ENCODE results near the gene PDE3A. TPM values are rescaled to one million over a fixed set of nuclear protein-coding genes. Genes with fewer than 3 reads are reported as not detected.

Gene PDE3A
- total RNA-seq, 3 donors from 2014 or later: 7.0 to 11.5 (median 9.4) TPM

DNA sequence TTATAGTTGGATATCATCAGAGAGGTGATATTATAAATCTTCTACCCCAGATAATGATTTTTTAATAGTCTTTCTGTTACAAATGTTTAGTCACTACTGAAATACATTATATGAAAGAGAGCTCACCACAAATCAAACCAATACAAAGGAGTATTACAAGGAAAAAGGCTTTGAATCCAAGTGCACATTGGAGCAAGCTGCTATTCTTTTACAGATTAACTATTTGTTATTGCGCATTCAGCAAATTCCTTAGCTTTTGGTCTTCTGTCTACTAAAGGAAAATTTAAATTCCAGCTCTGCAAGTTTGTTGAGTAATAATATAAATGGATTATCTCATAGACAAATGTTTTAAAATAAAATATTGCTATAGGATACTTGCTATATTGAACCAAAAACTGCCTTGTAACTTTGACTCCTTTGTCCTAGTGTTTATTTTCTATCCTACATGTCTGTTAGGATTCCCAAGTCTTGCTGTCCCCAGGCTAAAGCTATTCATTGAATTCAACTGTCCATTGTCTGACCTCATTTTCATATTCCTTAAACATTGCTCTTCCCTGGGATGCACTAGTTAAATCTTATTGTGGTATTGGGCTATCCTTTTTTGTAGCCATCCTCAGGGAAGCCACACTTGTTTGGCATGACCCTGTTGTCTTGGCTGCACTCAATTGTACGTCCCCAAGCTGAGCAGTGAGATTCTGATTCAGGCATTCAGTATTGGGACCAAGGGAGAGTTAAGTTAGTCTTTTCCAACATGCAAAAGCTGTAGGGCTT lies 41.5 kb downstream of the PDE3A start:
- Histone ChIP-seq H3K9me3 (no peaks in the 10 kb centered on the region), H3K36me3 (no peaks in the 10 kb centered on the region), H3K27me3 (no peaks in the 10 kb centered on the region), H3K4me1 (no peaks in the 10 kb centered on the region), H3K4me3 (no peak overlapping the region), H3K27ac (no peak overlapping the region)
- intact Hi-C loops (cut with DNase I; ENCODE audit: low total_unique reads): no loop called here
- TF ChIP-seq POLR2AphosphoS5 (IDR thresholded peaks at IDR 0.05) (no peak), POLR2A (IDR thresholded peaks at IDR 0.05) (no peak)
- TF ChIP-seq, protein P1, sequence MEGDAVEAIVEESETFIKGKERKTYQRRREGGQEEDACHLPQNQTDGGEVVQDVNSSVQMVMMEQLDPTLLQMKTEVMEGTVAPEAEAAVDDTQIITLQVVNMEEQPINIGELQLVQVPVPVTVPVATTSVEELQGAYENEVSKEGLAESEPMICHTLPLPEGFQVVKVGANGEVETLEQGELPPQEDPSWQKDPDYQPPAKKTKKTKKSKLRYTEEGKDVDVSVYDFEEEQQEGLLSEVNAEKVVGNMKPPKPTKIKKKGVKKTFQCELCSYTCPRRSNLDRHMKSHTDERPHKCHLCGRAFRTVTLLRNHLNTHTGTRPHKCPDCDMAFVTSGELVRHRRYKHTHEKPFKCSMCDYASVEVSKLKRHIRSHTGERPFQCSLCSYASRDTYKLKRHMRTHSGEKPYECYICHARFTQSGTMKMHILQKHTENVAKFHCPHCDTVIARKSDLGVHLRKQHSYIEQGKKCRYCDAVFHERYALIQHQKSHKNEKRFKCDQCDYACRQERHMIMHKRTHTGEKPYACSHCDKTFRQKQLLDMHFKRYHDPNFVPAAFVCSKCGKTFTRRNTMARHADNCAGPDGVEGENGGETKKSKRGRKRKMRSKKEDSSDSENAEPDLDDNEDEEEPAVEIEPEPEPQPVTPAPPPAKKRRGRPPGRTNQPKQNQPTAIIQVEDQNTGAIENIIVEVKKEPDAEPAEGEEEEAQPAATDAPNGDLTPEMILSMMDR (IDR thresholded peaks at IDR 0.05): no peak
- DNase-seq (ENCODE audit: low spot score in 2 of 2): no peak

DNA sequence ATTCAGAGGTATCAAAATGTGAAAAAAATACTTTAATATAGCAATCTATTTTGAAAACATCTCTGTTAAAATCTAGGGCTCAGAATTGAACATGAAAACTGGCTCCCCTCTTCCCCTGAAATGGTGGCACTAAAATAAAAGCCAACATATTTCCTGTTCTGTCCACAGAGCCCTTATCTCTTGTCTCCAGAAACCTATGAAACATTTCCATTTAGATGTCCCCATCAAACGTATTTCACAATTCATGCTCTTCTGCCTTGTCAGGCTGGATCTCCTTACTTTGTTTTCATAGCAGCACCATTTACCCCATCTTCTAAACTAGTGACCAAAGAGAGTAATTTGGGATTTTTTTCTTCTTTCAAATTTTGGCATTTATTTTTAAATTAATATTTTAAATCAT lies 42.4 kb downstream of the PDE3A start:
- no peak overlapping the region for H3K4me3 ChIP-seq
- no peaks in the 10 kb centered on the region for H3K4me1 ChIP-seq
- no peaks in the 10 kb centered on the region for H3K27me3 ChIP-seq
- TF ChIP-seq, protein P1 (IDR thresholded peaks at IDR 0.05): no peak
- no peak for TF ChIP-seq POLR2A (IDR thresholded peaks at IDR 0.05)
- TF ChIP-seq POLR2AphosphoS5 (IDR thresholded peaks at IDR 0.05): no peak
- H3K27ac ChIP-seq: no peak overlapping the region
- H3K9me3 ChIP-seq: no peaks in the 10 kb centered on the region
- H3K36me3 ChIP-seq: no peaks in the 10 kb centered on the region
- intact Hi-C loops (cut with DNase I; ENCODE audit: low total_unique reads): no loop called here
- no peak for DNase-seq (ENCODE audit: low spot score in 2 of 2)

DNA sequence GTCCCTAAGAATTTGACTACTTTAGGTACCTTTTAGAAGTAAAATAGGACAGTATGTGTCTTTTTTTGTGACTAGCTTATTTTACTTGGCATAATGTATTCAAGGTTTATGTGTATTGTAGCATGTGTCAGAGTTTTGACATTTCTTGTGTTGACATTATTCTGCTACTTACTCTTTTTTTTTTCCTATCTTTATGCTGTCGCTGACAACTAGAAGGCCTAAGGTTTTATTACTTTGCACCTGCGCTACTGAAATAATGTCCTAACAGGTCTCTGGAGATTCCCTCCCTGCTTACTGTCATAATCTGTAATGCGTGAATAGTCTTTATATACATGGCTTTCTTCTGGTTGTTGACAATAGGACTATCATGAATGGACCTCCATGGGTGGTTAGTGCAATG lies 43.0 kb downstream of the PDE3A start:
- Histone ChIP-seq H3K27ac (no peak overlapping the region), H3K36me3 (no peaks in the 10 kb centered on the region), H3K4me1 (no peaks in the 10 kb centered on the region), H3K4me3 (no peak overlapping the region), H3K9me3 (no peaks in the 10 kb centered on the region), H3K27me3 (no peaks in the 10 kb centered on the region)
- TF ChIP-seq, protein P1 (IDR thresholded peaks at IDR 0.05): no peak
- TF ChIP-seq POLR2AphosphoS5 (IDR thresholded peaks at IDR 0.05): no peak
- no peak for TF ChIP-seq POLR2A (IDR thresholded peaks at IDR 0.05)
- no peak for DNase-seq (ENCODE audit: low spot score in 2 of 2)
- intact Hi-C loops (cut with DNase I; ENCODE audit: low total_unique reads): no loop called here

DNA sequence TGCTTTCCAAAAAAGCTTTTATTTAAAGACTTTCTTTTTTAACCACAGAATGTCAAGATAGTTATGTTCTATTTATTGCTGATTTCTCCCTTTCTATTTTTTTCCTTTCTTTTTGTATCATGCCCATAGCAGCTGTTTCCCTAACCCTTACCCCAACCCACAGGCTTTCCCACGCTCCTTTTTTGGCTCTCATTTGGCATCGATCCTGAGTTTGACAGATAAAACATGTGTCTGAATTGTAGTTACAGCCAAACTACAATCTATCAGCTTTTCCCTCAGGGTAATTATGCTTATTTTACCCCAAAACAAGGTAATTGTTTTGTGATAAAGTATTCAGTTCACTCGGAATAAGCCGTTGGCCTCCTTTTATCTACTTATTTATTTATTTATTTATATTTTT lies 46.7 kb downstream of the PDE3A start:
- Histone ChIP-seq H3K9me3 (no peaks in the 10 kb centered on the region), H3K4me3 (no peak overlapping the region), H3K4me1 (no peaks in the 10 kb centered on the region), H3K27me3 (no peaks in the 10 kb centered on the region), H3K27ac (no peak overlapping the region), H3K36me3 (no peaks in the 10 kb centered on the region)
- intact Hi-C loops (cut with DNase I; ENCODE audit: low total_unique reads): no loop called here
- TF ChIP-seq, protein P1 (IDR thresholded peaks at IDR 0.05): no peak
- TF ChIP-seq POLR2A (IDR thresholded peaks at IDR 0.05): no peak
- no peak for TF ChIP-seq POLR2AphosphoS5 (IDR thresholded peaks at IDR 0.05)
- DNase-seq (ENCODE audit: low spot score in 2 of 2): no peak

DNA sequence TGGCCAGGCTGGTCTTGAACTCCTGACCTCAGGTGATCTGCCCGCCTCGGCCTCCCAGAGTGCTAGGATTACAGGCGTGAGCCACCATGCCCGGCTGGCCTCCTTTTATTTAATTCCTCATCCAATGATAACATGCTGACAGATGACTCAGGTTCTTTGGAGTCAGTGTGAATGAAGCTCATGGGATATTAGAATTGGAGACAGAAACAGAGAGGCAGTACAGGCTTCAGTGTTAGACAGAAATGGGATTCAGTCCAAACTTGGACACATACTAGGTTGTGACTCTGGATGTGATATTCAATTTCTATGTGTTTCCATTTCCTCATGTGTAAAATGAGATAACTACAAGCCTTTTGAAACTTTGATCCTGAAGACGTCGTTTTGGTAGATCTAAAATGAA lies 47.3 kb downstream of the PDE3A start:
- DNase-seq (ENCODE audit: low spot score in 2 of 2): no peak
- TF ChIP-seq POLR2AphosphoS5 (IDR thresholded peaks at IDR 0.05): no peak
- TF ChIP-seq POLR2A (IDR thresholded peaks at IDR 0.05): no peak
- TF ChIP-seq, protein P1 (IDR thresholded peaks at IDR 0.05): no peak
- no peaks in the 10 kb centered on the region for H3K27me3 ChIP-seq
- no peaks in the 10 kb centered on the region for H3K36me3 ChIP-seq
- no peaks in the 10 kb centered on the region for H3K9me3 ChIP-seq
- H3K27ac ChIP-seq: no peak overlapping the region
- intact Hi-C loops (cut with DNase I; ENCODE audit: low total_unique reads): no loop called here
- H3K4me3 ChIP-seq: no peak overlapping the region
- H3K4me1 ChIP-seq: no peaks in the 10 kb centered on the region

All from breast epithelium (tissue), 4 donors.